Vagina (tissue), 2 donors: ENCODE results near the gene FCER2. TPM values are rescaled to one million over a fixed set of nuclear protein-coding genes. Genes with fewer than 3 reads are reported as not detected.

Experiments used
- DNase-seq, 2 donors: peaks; one replicate each; pipeline ENCODE4 v3.0.0-alpha.2; 2017; ENCODE audit errors: extremely low spot score in 2 of 2
- H3K27ac ChIP-seq: fragments of 200-600 bp; sonication (generic); one replicate; pipeline ENCODE4 v1.5.1; 2019
- H3K27me3 ChIP-seq: fragments of 200-600 bp; sonication (generic); one replicate; pipeline ENCODE4 v1.5.1; 2019
- H3K36me3 ChIP-seq, 2 donors: fragments of 200-600 bp; sonication (generic); one replicate each; pipeline ENCODE4 v1.5.1; 2017 to 2019
- H3K4me1 ChIP-seq: fragments of 200-600 bp; sonication (generic); one replicate; pipeline ENCODE4 v1.5.1; 2019
- H3K4me3 ChIP-seq, 2 donors: fragments of 200-600 bp; sonication (generic); 1 replicate in 1 of 2; 2 replicates in 1 of 2; pipeline ENCODE4 v1.5.1; 2016 to 2019
- H3K9me3 ChIP-seq: fragments of 200-600 bp; sonication (generic); one replicate; pipeline ENCODE4 v1.5.1; 2019
- CTCF ChIP-seq, 3 experiments: fragments of 450-650 bp in 2 of 3; fragments of 200-600 bp in 1 of 3; sonication (generic) in 1 of 3; IDR thresholded peaks; one replicate each; pipeline ENCODE4 v1.5.1; 2017 to 2019; ENCODE audit warnings: antibody characterized with exemption in 3 of 3, mild to moderate bottlenecking in 2 of 3, moderate library complexity in 2 of 3
- POLR2A ChIP-seq, 2 donors: fragments of 450-650 bp; IDR thresholded peaks; one replicate each; pipeline ENCODE4 v1.6.1; 2017; ENCODE audit warnings: antibody characterized with exemption in 2 of 2, mild to moderate bottlenecking in 2 of 2, moderate library complexity in 2 of 2
- POLR2AphosphoS5 ChIP-seq, 2 donors: sonication (generic); formaldehyde crosslinking; IDR thresholded peaks; one replicate each; pipeline ENCODE4 v1.9.0; 2017; ENCODE audit warnings: antibody characterized with exemption in 2 of 2, mild to moderate bottlenecking in 2 of 2, low read depth in 1 of 2; ENCODE audit not compliant: insufficient read depth in 1 of 2
- intact Hi-C: fragments of 100-400 bp; cut with DNase I; formaldehyde crosslinking; loops from one replicate; pipeline ENCODE4 v1.15.1; 2023
- total RNA-seq: library from RNA; depleted of rRNA; stranded (reverse); fragments of >200 nt; gene quantifications from one replicate; pipeline ENCODE4 v1.2.3, GENCODE V29; 2016

Gene FCER2
- total RNA-seq, 1 donor from 2014 or later, result not detected

DNA sequence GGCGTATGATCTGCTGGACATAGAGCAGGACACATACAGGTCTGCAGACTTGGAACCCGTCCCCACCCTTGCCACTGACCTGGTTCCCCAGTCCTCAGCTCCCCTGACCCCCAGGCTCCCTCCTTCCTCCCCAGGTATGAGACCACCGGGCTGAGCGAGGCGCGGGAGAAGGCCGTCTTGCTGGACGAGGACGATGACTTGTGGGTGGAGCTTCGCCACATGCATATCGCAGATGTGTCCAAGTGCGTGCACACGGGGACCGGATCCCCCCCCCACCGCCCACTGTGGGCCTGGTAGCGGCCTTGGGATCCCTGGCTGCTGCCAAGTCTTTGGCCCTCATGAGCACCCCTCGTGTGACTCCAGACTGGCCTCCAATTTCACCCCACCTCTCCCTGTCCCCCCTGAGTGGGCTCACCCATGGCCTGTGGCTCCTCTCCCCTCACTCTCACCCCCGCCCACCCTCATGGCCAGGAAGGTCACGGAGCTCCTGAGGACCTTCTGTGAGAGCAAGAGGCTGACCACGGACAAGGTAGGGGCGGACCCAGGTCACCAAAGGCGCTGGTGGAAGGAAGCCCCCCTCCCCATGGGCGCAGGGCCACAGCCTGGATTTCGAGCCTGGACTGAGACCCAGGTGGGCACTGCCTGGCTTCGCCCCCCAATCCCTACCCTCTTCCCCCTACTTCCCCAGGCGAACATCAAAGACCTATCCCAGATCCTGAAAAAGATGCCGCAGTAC lies 59.5 kb downstream of the FCER2 start:
- DNase-seq, result no peak
- no peaks in the 10 kb centered on the region for H3K9me3 ChIP-seq
- intact Hi-C loops, result no loop called here
- H3K27me3 ChIP-seq, result peaks cover 7% of the 10 kb centered on the region
- no peak overlapping the region for H3K4me3 ChIP-seq
- H3K4me1 ChIP-seq, result peaks cover 4% of the 10 kb centered on the region
- H3K27ac ChIP-seq, result no peak overlapping the region
- no peaks in the 10 kb centered on the region for H3K36me3 ChIP-seq
- TF ChIP-seq POLR2A (IDR thresholded peaks at IDR 0.05) (no peak), POLR2AphosphoS5 (IDR thresholded peaks at IDR 0.05; ENCODE audit: insufficient read depth in 1 of 2, low read depth in 1 of 2) (no peak), CTCF (IDR thresholded peaks at IDR 0.05) (no peak)

- TF ChIP-seq POLR2AphosphoS5 (IDR thresholded peaks at IDR 0.05; ENCODE audit: insufficient read depth in 1 of 2, low read depth in 1 of 2), result no peak
- TF ChIP-seq POLR2A (IDR thresholded peaks at IDR 0.05), result no peak
- no peak for TF ChIP-seq CTCF (IDR thresholded peaks at IDR 0.05)
- intact Hi-C loops, result no loop called here
- Histone ChIP-seq H3K4me3 (no peak overlapping the region), H3K4me1 (peaks cover 6% of the 10 kb centered on the region), H3K9me3 (no peaks in the 10 kb centered on the region), H3K36me3 (no peaks in the 10 kb centered on the region), H3K27ac (no peak overlapping the region), H3K27me3 (peaks cover 8% of the 10 kb centered on the region)
- no peak for DNase-seq
Measured at GRCh38 chr19:7641290-7642276, 60.3 kb downstream of the FCER2 start.

GRCh38 chr19:7640803-7641202 lies 61.1 kb downstream of the FCER2 start:
- TF ChIP-seq POLR2A (IDR thresholded peaks at IDR 0.05), result no peak
- no peak for TF ChIP-seq CTCF (IDR thresholded peaks at IDR 0.05)
- no peak for TF ChIP-seq POLR2AphosphoS5 (IDR thresholded peaks at IDR 0.05; ENCODE audit: insufficient read depth in 1 of 2, low read depth in 1 of 2)

GRCh38 chr19:7639863-7640348 lies 62.0 kb downstream of the FCER2 start:
- no peak for DNase-seq
- intact Hi-C loops, result no loop called here

More at GRCh38 chr19:7640803-7641202, 61.1 kb downstream of the FCER2 start:
- no peak for DNase-seq
- H3K27me3 ChIP-seq, result peaks cover 8% of the 10 kb centered on the region
- intact Hi-C loops, result no loop called here
- no peaks in the 10 kb centered on the region for H3K9me3 ChIP-seq
- no peak overlapping the region for H3K27ac ChIP-seq
- H3K4me1 ChIP-seq, result peaks cover 6% of the 10 kb centered on the region
- H3K36me3 ChIP-seq, result no peaks in the 10 kb centered on the region
- no peak overlapping the region for H3K4me3 ChIP-seq

More at GRCh38 chr19:7639863-7640348, 62.0 kb downstream of the FCER2 start:
- TF ChIP-seq POLR2A (IDR thresholded peaks at IDR 0.05) (no peak), CTCF (IDR thresholded peaks at IDR 0.05) (no peak), POLR2AphosphoS5 (IDR thresholded peaks at IDR 0.05; ENCODE audit: insufficient read depth in 1 of 2, low read depth in 1 of 2) (no peak)
- no peak overlapping the region for H3K27ac ChIP-seq
- H3K4me3 ChIP-seq, result no peak overlapping the region
- H3K36me3 ChIP-seq, result no peaks in the 10 kb centered on the region
- H3K4me1 ChIP-seq, result peaks cover 6% of the 10 kb centered on the region
- H3K9me3 ChIP-seq, result no peaks in the 10 kb centered on the region
- H3K27me3 ChIP-seq, result peaks cover 8% of the 10 kb centered on the region
